GM23338 (cell line): Measurements from ENCODE around the gene PIM3. TPM values are rescaled to one million over a fixed set of nuclear protein-coding genes. Genes with fewer than 3 reads are reported as not detected.
A peak's percentile ranks its signal among the peaks of the same experiment; 100 is the strongest.

Experiments used
- ATAC-seq: fragments of 200-7000 bp; cut with Tn5 transposase; 3 replicates; pipeline ENCODE4 v1.9.1; 2020
- DNase-seq: peaks from one replicate; pipeline ENCODE4 v3.0.0-alpha.2; 2015; ENCODE audit warnings: low spot score
- H2AFZ ChIP-seq: fragments of 200-600 bp; sonication (generic); 2 replicates; pipeline ENCODE4 v1.8.0; 2016; ENCODE audit warnings: antibody characterized with exemption, mild to moderate bottlenecking, moderate library complexity
- H3F3A ChIP-seq: fragments of 200-600 bp; sonication (generic); replicated peaks from 2 replicates; pipeline ENCODE4 v1.8.0; 2017; ENCODE audit warnings: antibody characterized with exemption, mixed run types, low read depth
- H3K27ac ChIP-seq: fragments of 200-600 bp; sonication (generic); 2 replicates; pipeline ENCODE4 v1.6.1; 2016; ENCODE audit warnings: low read depth
- H3K27me3 ChIP-seq: fragments of 200-600 bp; sonication (generic); 2 replicates; pipeline ENCODE4 v1.8.0; 2016; ENCODE audit warnings: mild to moderate bottlenecking, mixed run types, moderate library complexity; ENCODE audit not compliant: insufficient read depth
- H3K36me3 ChIP-seq: fragments of 200-600 bp; sonication (generic); 2 replicates; pipeline ENCODE4 v1.8.0; 2016; ENCODE audit warnings: mild to moderate bottlenecking; ENCODE audit not compliant: insufficient read depth
- H3K4me1 ChIP-seq: fragments of 200-600 bp; sonication (generic); 2 replicates; pipeline ENCODE4 v1.8.0; 2016; ENCODE audit warnings: mild to moderate bottlenecking, moderate library complexity; ENCODE audit not compliant: insufficient read depth
- H3K4me2 ChIP-seq: fragments of 200-600 bp; sonication (generic); 2 replicates; pipeline ENCODE4 v1.7.1; 2017; ENCODE audit warnings: mixed run types
- H3K4me3 ChIP-seq: fragments of 200-600 bp; sonication (generic); 2 replicates; pipeline ENCODE4 v1.6.1; 2016; ENCODE audit warnings: mixed run types
- H3K79me2 ChIP-seq: fragments of 200-600 bp; sonication (generic); replicated peaks from 2 replicates; pipeline ENCODE4 v1.8.0; 2017; ENCODE audit warnings: mild to moderate bottlenecking; ENCODE audit not compliant: insufficient read depth
- H3K9me2 ChIP-seq: fragments of 200-600 bp; sonication (generic); 2 replicates; pipeline ENCODE4 v1.8.0; 2017; ENCODE audit not compliant: insufficient read depth
- H4K20me1 ChIP-seq: fragments of 200-600 bp; sonication (generic); replicated peaks from 2 replicates; pipeline ENCODE4 v1.8.0; 2017; ENCODE audit warnings: mild to moderate bottlenecking; ENCODE audit not compliant: insufficient read depth
- H3K27ac Mint-ChIP-seq: 2 replicates; pipeline ENCODE4 v1.8.0; 2020; ENCODE audit warnings: inconsistent platforms, mild to moderate bottlenecking, moderate library complexity, mixed read lengths
- H3K27me3 Mint-ChIP-seq: 3 replicates; pipeline ENCODE4 v1.8.0; 2022; ENCODE audit warnings: low read depth, mild to moderate bottlenecking, moderate library complexity, mixed read lengths, inconsistent platforms; ENCODE audit not compliant: insufficient read depth, poor library complexity
- H3K36me3 Mint-ChIP-seq: 3 replicates; pipeline ENCODE4 v1.8.0; 2021; ENCODE audit warnings: low read depth, mild to moderate bottlenecking, inconsistent platforms, moderate library complexity, mixed read lengths
- H3K4me1 Mint-ChIP-seq: 3 replicates; pipeline ENCODE4 v1.8.0; 2020; ENCODE audit warnings: mild to moderate bottlenecking, inconsistent platforms, mixed read lengths
- H3K4me3 Mint-ChIP-seq: 3 replicates; pipeline ENCODE4 v1.8.0; 2021; ENCODE audit warnings: moderate library complexity, mild to moderate bottlenecking, inconsistent platforms, mixed read lengths
- H3K9me3 Mint-ChIP-seq: 3 replicates; pipeline ENCODE4 v1.8.0; 2020; ENCODE audit warnings: moderate library complexity, mild to moderate bottlenecking, inconsistent platforms, mixed read lengths
- CREB1 ChIP-seq: fragments of 250-450 bp; sonication (Bioruptor Pico); IDR thresholded peaks from 2 replicates; pipeline ENCODE4 v1.5.0; 2020; ENCODE audit warnings: low read depth, mild to moderate bottlenecking, moderate library complexity
- EZH2 ChIP-seq: fragments of 200-600 bp; sonication (generic); IDR thresholded peaks from one replicate; pipeline ENCODE4 v1.8.0; 2017; ENCODE audit warnings: antibody characterized with exemption, mild to moderate bottlenecking, low read depth; ENCODE audit not compliant: unreplicated experiment
- EZH2phosphoT487 ChIP-seq: fragments of 200-600 bp; sonication (generic); IDR thresholded peaks from one replicate; pipeline ENCODE4 v1.8.1; 2018; ENCODE audit warnings: antibody characterized with exemption; ENCODE audit not compliant: unreplicated experiment
- JUNB ChIP-seq: IDR thresholded peaks from one replicate; pipeline ENCODE4 v1.6.1; 2016; ENCODE audit warnings: antibody characterized with exemption; ENCODE audit not compliant: unreplicated experiment
- NANOG ChIP-seq: IDR thresholded peaks from 2 replicates; pipeline ENCODE4 v1.6.1; 2016; ENCODE audit warnings: antibody characterized with exemption, borderline replicate concordance
- POLR2AphosphoS5 ChIP-seq: IDR thresholded peaks from 2 replicates; pipeline ENCODE4 v1.6.1; 2016; ENCODE audit warnings: antibody characterized with exemption, low read depth
- STAT1 ChIP-seq: IDR thresholded peaks from one replicate; pipeline ENCODE4 v1.6.1; 2016; ENCODE audit warnings: antibody characterized with exemption; ENCODE audit not compliant: unreplicated experiment
- ZNF114 ChIP-seq: fragments of 250-450 bp; sonication (Bioruptor Pico); IDR thresholded peaks from 2 replicates; pipeline ENCODE4 v1.5.0; 2020; ENCODE audit warnings: mild to moderate bottlenecking, moderate library complexity
- ZNF331 ChIP-seq: fragments of 250-450 bp; sonication (Bioruptor Pico); IDR thresholded peaks from 2 replicates; pipeline ENCODE4 v1.5.0; 2020; ENCODE audit warnings: low read depth, mild to moderate bottlenecking, moderate library complexity
- polyA plus RNA-seq: library from polyadenylated mRNA; unstranded; fragments of >200 nt; fragmentation: Nextera tagmentation; extraction: Ambion mirVana; gene quantifications from 2 replicates; pipeline ENCODE4 v1.2.1, GENCODE V29; 2016
- total RNA-seq: library from RNA; depleted of rRNA; stranded (reverse); fragments of >200 nt; shearing (Covaris generic); gene quantifications from 2 replicates; pipeline ENCODE4 v1.2.3, GENCODE V29; 2014
- TF ChIP-seq, protein P1 (sequence below): IDR thresholded peaks from 2 replicates; pipeline ENCODE4 v1.6.1; 2016; ENCODE audit warnings: antibody characterized with exemption
- TF ChIP-seq, protein P2 (sequence below), 2 experiments: fragments of 200-600 bp in 1 of 2; sonication (generic) in 1 of 2; conservative IDR thresholded peaks; 2 replicates each; pipeline versions ENCODE4 v1.5.1 to v1.6.1; 2016 to 2017; ENCODE audit warnings: antibody characterized with exemption in 2 of 2, low read depth in 2 of 2, mild to moderate bottlenecking in 2 of 2, moderate library complexity in 1 of 2
- TF ChIP-seq, protein P3 (sequence below): fragments of 250-450 bp; sonication (Bioruptor Pico); IDR thresholded peaks from 2 replicates; pipeline ENCODE4 v1.5.0; 2020; ENCODE audit warnings: mild to moderate bottlenecking, moderate library complexity
- TF ChIP-seq, protein P4 (sequence below): IDR thresholded peaks from one replicate; pipeline ENCODE4 v1.6.1; 2018; ENCODE audit warnings: antibody characterized with exemption; ENCODE audit not compliant: unreplicated experiment

The PIM3 gene
- total and polyA plus RNA-seq, 2 experiments from 2014 or later: 17.7 to 37.3 TPM

DNA sequence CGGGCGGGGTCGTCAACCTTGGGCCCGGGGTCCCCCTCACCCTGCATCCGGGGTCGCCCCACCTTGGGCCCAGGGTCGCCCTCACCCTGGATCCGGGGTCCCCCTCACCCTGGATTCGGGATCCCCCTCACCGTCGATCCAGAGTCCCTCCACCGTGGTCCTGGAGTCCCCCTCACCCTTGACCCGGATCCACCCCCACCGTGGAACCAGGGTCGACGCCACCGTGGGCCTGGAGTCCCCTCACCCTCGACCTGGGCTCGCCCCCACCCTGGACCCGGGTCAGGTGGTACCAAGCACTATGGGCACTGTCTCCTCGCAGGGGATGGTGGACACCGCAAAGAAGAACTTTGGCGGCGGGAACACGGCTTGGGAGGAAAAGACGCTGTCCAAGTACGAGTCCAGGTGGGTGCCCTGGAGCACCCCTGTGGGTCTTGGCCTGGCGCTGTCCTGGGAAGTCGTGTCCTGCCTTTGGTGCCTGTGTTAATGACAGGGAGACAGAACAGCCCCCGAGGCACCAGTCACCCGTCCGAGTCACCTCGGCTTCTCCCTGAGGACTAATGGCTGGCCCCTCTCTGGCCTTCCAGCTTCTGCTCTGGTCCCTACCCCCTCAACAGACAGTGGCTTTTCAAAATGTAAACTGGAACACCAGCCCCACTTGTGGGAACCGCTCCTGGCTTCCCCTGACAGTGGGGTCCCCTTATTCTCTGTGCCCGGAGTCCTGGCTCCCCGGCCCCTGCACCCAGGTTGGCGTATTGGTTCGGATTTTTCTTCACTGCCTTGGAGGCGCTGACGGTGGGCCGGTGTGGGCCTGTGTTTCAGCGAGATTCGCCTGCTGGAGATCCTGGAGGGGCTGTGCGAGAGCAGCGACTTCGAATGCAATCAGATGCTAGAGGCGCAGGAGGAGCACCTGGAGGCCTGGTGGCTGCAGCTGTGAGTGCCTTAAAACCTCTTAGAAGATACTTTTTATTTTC is 41.4 kb upstream of the PIM3 start:
- ATAC-seq (no peak), DNase-seq (no peak)
- H3K9me3 Mint-ChIP-seq: no peaks in the 10 kb centered on the region
- H3K9me2 ChIP-seq: no peaks in the 10 kb centered on the region
- no peaks in the 10 kb centered on the region for H3K36me3 ChIP-seq
- H3K27me3 Mint-ChIP-seq: peaks cover 9% of the 10 kb centered on the region
- peak overlapping the region; percentile 86 for H3K4me2 ChIP-seq
- peaks cover 17% of the 10 kb centered on the region for H3K79me2 ChIP-seq
- H2AFZ ChIP-seq: no peak overlapping the region
- peaks cover 6% of the 10 kb centered on the region for H3K4me1 Mint-ChIP-seq
- H3K27ac ChIP-seq: no peak overlapping the region
- peak overlapping the region; percentile 64 for H3K4me3 Mint-ChIP-seq
- H3K4me1 ChIP-seq: no peaks in the 10 kb centered on the region; the same call in 1 of the 2 replicates
- no peak overlapping the region for H3K27ac Mint-ChIP-seq
- H3F3A ChIP-seq: peaks cover 6% of the 10 kb centered on the region; the same call in 1 of the 2 replicates
- peaks cover 2% of the 10 kb centered on the region; the same call in 2 of the 3 replicates for H3K36me3 Mint-ChIP-seq
- peak overlapping the region; percentile 87 for H3K4me3 ChIP-seq
- H3K27me3 ChIP-seq: no peaks in the 10 kb centered on the region
- H4K20me1 ChIP-seq: no peaks in the 10 kb centered on the region; the same call in 1 of the 2 replicates
- TF ChIP-seq, protein P1, sequence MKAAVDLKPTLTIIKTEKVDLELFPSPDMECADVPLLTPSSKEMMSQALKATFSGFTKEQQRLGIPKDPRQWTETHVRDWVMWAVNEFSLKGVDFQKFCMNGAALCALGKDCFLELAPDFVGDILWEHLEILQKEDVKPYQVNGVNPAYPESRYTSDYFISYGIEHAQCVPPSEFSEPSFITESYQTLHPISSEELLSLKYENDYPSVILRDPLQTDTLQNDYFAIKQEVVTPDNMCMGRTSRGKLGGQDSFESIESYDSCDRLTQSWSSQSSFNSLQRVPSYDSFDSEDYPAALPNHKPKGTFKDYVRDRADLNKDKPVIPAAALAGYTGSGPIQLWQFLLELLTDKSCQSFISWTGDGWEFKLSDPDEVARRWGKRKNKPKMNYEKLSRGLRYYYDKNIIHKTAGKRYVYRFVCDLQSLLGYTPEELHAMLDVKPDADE: no peak
- TF ChIP-seq STAT1 (no peak), CREB1 (no peak), NANOG (no peak), ZNF331 (no peak), EZH2phosphoT487 (no peak), POLR2AphosphoS5 (no peak), JUNB (no peak), EZH2 (no peak), ZNF114 (CRISPR knock-in tag) (no peak)
- TF ChIP-seq, protein P2, sequence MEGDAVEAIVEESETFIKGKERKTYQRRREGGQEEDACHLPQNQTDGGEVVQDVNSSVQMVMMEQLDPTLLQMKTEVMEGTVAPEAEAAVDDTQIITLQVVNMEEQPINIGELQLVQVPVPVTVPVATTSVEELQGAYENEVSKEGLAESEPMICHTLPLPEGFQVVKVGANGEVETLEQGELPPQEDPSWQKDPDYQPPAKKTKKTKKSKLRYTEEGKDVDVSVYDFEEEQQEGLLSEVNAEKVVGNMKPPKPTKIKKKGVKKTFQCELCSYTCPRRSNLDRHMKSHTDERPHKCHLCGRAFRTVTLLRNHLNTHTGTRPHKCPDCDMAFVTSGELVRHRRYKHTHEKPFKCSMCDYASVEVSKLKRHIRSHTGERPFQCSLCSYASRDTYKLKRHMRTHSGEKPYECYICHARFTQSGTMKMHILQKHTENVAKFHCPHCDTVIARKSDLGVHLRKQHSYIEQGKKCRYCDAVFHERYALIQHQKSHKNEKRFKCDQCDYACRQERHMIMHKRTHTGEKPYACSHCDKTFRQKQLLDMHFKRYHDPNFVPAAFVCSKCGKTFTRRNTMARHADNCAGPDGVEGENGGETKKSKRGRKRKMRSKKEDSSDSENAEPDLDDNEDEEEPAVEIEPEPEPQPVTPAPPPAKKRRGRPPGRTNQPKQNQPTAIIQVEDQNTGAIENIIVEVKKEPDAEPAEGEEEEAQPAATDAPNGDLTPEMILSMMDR (conservative IDR thresholded peaks at IDR 0.05; ENCODE audit: low read depth in 2 of 2): no peak
- TF ChIP-seq, protein P3, sequence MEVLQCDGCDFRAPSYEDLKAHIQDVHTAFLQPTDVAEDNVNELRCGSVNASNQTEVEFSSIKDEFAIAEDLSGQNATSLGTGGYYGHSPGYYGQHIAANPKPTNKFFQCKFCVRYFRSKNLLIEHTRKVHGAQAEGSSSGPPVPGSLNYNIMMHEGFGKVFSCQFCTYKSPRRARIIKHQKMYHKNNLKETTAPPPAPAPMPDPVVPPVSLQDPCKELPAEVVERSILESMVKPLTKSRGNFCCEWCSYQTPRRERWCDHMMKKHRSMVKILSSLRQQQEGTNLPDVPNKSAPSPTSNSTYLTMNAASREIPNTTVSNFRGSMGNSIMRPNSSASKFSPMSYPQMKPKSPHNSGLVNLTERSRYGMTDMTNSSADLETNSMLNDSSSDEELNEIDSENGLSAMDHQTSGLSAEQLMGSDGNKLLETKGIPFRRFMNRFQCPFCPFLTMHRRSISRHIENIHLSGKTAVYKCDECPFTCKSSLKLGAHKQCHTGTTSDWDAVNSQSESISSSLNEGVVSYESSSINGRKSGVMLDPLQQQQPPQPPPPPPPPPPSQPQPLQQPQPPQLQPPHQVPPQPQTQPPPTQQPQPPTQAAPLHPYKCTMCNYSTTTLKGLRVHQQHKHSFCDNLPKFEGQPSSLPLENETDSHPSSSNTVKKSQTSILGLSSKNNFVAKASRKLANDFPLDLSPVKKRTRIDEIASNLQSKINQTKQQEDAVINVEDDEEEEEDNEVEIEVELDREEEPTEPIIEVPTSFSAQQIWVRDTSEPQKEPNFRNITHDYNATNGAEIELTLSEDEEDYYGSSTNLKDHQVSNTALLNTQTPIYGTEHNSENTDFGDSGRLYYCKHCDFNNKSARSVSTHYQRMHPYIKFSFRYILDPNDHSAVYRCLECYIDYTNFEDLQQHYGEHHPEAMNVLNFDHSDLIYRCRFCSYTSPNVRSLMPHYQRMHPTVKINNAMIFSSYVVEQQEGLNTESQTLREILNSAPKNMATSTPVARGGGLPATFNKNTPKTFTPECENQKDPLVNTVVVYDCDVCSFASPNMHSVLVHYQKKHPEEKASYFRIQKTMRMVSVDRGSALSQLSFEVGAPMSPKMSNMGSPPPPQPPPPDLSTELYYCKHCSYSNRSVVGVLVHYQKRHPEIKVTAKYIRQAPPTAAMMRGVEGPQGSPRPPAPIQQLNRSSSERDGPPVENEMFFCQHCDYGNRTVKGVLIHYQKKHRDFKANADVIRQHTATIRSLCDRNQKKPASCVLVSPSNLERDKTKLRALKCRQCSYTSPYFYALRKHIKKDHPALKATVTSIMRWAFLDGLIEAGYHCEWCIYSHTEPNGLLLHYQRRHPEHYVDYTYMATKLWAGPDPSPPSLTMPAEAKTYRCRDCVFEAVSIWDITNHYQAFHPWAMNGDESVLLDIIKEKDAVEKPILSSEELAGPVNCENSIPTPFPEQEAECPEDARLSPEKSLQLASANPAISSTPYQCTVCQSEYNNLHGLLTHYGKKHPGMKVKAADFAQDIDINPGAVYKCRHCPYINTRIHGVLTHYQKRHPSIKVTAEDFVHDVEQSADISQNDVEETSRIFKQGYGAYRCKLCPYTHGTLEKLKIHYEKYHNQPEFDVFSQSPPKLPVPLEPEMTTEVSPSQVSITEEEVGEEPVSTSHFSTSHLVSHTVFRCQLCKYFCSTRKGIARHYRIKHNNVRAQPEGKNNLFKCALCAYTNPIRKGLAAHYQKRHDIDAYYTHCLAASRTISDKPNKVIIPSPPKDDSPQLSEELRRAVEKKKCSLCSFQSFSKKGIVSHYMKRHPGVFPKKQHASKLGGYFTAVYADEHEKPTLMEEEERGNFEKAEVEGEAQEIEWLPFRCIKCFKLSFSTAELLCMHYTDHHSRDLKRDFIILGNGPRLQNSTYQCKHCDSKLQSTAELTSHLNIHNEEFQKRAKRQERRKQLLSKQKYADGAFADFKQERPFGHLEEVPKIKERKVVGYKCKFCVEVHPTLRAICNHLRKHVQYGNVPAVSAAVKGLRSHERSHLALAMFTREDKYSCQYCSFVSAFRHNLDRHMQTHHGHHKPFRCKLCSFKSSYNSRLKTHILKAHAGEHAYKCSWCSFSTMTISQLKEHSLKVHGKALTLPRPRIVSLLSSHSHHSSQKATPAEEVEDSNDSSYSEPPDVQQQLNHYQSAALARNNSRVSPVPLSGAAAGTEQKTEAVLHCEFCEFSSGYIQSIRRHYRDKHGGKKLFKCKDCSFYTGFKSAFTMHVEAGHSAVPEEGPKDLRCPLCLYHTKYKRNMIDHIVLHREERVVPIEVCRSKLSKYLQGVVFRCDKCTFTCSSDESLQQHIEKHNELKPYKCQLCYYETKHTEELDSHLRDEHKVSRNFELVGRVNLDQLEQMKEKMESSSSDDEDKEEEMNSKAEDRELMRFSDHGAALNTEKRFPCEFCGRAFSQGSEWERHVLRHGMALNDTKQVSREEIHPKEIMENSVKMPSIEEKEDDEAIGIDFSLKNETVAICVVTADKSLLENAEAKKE (CRISPR knock-in tag): no peak
- TF ChIP-seq, protein P4, sequence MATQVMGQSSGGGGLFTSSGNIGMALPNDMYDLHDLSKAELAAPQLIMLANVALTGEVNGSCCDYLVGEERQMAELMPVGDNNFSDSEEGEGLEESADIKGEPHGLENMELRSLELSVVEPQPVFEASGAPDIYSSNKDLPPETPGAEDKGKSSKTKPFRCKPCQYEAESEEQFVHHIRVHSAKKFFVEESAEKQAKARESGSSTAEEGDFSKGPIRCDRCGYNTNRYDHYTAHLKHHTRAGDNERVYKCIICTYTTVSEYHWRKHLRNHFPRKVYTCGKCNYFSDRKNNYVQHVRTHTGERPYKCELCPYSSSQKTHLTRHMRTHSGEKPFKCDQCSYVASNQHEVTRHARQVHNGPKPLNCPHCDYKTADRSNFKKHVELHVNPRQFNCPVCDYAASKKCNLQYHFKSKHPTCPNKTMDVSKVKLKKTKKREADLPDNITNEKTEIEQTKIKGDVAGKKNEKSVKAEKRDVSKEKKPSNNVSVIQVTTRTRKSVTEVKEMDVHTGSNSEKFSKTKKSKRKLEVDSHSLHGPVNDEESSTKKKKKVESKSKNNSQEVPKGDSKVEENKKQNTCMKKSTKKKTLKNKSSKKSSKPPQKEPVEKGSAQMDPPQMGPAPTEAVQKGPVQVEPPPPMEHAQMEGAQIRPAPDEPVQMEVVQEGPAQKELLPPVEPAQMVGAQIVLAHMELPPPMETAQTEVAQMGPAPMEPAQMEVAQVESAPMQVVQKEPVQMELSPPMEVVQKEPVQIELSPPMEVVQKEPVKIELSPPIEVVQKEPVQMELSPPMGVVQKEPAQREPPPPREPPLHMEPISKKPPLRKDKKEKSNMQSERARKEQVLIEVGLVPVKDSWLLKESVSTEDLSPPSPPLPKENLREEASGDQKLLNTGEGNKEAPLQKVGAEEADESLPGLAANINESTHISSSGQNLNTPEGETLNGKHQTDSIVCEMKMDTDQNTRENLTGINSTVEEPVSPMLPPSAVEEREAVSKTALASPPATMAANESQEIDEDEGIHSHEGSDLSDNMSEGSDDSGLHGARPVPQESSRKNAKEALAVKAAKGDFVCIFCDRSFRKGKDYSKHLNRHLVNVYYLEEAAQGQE: no peak
